Naive thymus-derived CD4-positive, alpha-beta T cell (primary cell): ENCODE data around the gene DLL4. TPM values are rescaled to one million over a fixed set of nuclear protein-coding genes. Genes with fewer than 3 reads are reported as not detected.

Source experiments
- ATAC-seq: fragments of 150-1000 bp; cut with Tn5 transposase; 2 replicates; pipeline ENCODE4 v1.10.0; 2021; ENCODE audit warnings: mild to moderate bottlenecking, moderate library complexity
- CTCF ChIA-PET: fragments of 350-600 bp; sonication (Branson Sonifier 250); formaldehyde crosslinking; loops from one replicate; lab custom pipeline; 2021; ENCODE audit warnings: antibody characterized with exemption; lab: Charles Lee
- POLR2A ChIA-PET: fragments of 350-600 bp; sonication (Branson Sonifier 250); formaldehyde crosslinking; loops from one replicate; lab custom pipeline; 2021; ENCODE audit warnings: antibody characterized with exemption, inconsistent platforms; lab: Charles Lee
- DNase-seq, 9 donors: peaks; one replicate each; pipeline versions ENCODE4 v3.0.0 to v3.0.0-alpha.2; 2020 to 2022; ENCODE audit warnings: mixed read lengths in 1 of 9
- H3K27ac ChIP-seq: one replicate; pipeline ENCODE4 v1.7.0; 2013; ENCODE audit warnings: mild to moderate bottlenecking, low read depth, low read length, moderate library complexity
- H3K27me3 ChIP-seq, 2 donors: one replicate each; pipeline ENCODE4 v1.7.0; 2013; ENCODE audit warnings: low read length in 2 of 2, mild to moderate bottlenecking in 2 of 2, moderate library complexity in 2 of 2; ENCODE audit not compliant: control insufficient read depth in 2 of 2, insufficient read depth in 2 of 2
- H3K36me3 ChIP-seq, 3 experiments: 1 replicate in 2 of 3; 2 replicates in 1 of 3; pipeline ENCODE4 v1.7.0; 2013; ENCODE audit warnings: low read length in 3 of 3, mild to moderate bottlenecking in 3 of 3, moderate library complexity in 1 of 3; ENCODE audit not compliant: insufficient read depth in 3 of 3, control insufficient read depth in 2 of 3
- H3K4me1 ChIP-seq, 2 donors: one replicate each; pipeline ENCODE4 v1.7.0; 2013; ENCODE audit warnings: low read length in 2 of 2, mild to moderate bottlenecking in 2 of 2, moderate library complexity in 1 of 2; ENCODE audit not compliant: control insufficient read depth in 2 of 2, insufficient read depth in 2 of 2
- H3K4me3 ChIP-seq: 2 replicates; pipeline ENCODE4 v1.7.0; 2013; ENCODE audit warnings: mild to moderate bottlenecking, low read length
- H3K9me3 ChIP-seq, 3 experiments: 1 replicate in 2 of 3; 2 replicates in 1 of 3; pipeline ENCODE4 v1.7.0; 2013; ENCODE audit warnings: low read length in 3 of 3; ENCODE audit not compliant: control insufficient read depth in 2 of 3
- H3K27ac Mint-ChIP-seq, 9 donors: one replicate each; pipeline ENCODE4 v1.8.0; 2020 to 2022; ENCODE audit warnings: mixed read lengths in 9 of 9, mild to moderate bottlenecking in 8 of 9, moderate library complexity in 5 of 9, inconsistent platforms in 2 of 9
- H3K27me3 Mint-ChIP-seq, 5 donors: one replicate each; pipeline ENCODE4 v1.8.0; 2021 to 2022; ENCODE audit warnings: mixed read lengths in 5 of 5, mild to moderate bottlenecking in 1 of 5
- H3K36me3 Mint-ChIP-seq, 5 donors: one replicate each; pipeline ENCODE4 v1.8.0; 2020 to 2022; ENCODE audit warnings: mixed read lengths in 5 of 5, mild to moderate bottlenecking in 3 of 5, inconsistent platforms in 1 of 5
- H3K4me1 Mint-ChIP-seq, 7 donors: one replicate each; pipeline ENCODE4 v1.8.0; 2020 to 2022; ENCODE audit warnings: mixed read lengths in 7 of 7, mild to moderate bottlenecking in 3 of 7, inconsistent platforms in 1 of 7
- H3K4me3 Mint-ChIP-seq, 10 donors: one replicate each; pipeline ENCODE4 v1.8.0; 2020 to 2022; ENCODE audit warnings: mild to moderate bottlenecking in 10 of 10, mixed read lengths in 10 of 10, moderate library complexity in 6 of 10, inconsistent platforms in 2 of 10
- H3K9me3 Mint-ChIP-seq, 11 donors: one replicate each; pipeline ENCODE4 v1.8.0; 2020 to 2022; ENCODE audit warnings: mixed read lengths in 11 of 11, mild to moderate bottlenecking in 4 of 11, inconsistent platforms in 1 of 11, moderate library complexity in 1 of 11
- intact Hi-C, 2 donors: fragments of 100-400 bp; cut with micrococcal nuclease; formaldehyde crosslinking; loops; one replicate each; pipeline ENCODE4 v1.15.1; 2023
- polyA plus RNA-seq, 2 donors: library from polyadenylated mRNA; unstranded; fragments of 300-500 nt; fragmentation: Illumina TruSeq; gene quantifications; one replicate each; pipeline ENCODE4 v1.2.3, GENCODE V29; 2021
- total RNA-seq, 6 experiments: library from RNA in 5 of 6; stranded (reverse) in 5 of 6; gene quantifications; 1 replicate in 5 of 6; 2 replicates in 1 of 6; pipeline ENCODE4 v1.2.3 and lab custom pipeline; 2021 to 2026

The DLL4 gene
- total and polyA plus RNA-seq, 7 experiments from 2014 or later, result not detected

DNA sequence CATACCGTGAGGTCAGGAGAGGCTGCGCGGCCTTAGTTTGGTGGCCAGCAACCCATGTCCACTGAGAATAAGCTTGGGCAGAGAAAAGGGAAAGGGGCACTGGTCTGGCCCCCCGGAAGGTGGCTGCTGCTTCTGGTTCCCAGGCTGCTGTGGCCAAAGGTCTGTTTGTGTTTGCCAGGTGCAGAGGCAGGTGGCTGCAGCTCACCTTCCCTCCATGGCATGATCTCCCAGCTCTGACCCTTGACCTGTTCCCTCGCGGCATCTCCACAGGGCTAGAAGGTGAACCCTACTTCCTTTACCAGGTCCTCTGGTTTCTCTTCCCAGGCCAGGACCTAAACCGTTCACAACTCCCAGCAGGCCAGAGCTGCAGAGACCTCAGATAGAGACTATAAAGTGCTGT, 21.0 kb upstream of the DLL4 start:
- ChIA-PET POLR2A (interaction anchor here (1.2 to 4.9 kb wide), 2 partner anchors 33 to 208 kb away, joined by 5 to 26 read pairs; partner anchors contain the start of gene INO80), CTCF (interaction anchor here (1.1 to 4.6 kb wide), 6 partner anchors 13 to 278 kb away, joined by 3 to 31 read pairs (median 9); partner anchors contain the start of genes DLL4 and VPS18)
- Mint-ChIP-seq H3K27ac (peak overlapping the region; percentile 42 to 93 (median 90)), H3K4me3 (peak overlapping the region; percentile 17 to 87 (median 72)), H3K27me3 (no peaks in the 10 kb centered on the region), H3K4me1 (peaks cover 24 to 39% (median 29%) of the 10 kb centered on the region in 7 donors), H3K36me3 (peaks cover 0 to 10% (median 5%) of the 10 kb centered on the region in 5 donors), H3K9me3 (no peaks in the 10 kb centered on the region)
- ATAC-seq (no peak), DNase-seq (no peak)
- Histone ChIP-seq H3K4me1 (peaks cover 6 to 16% of the 10 kb centered on the region in 2 donors), H3K9me3 (no peaks in the 10 kb centered on the region), H3K36me3 (peaks cover 0 to 8% (median 8%) of the 10 kb centered on the region in 3 experiments), H3K27me3 (no peaks in the 10 kb centered on the region), H3K27ac (peak overlapping the region; percentile 55), H3K4me3 (no peak overlapping the region)
- intact Hi-C loops, result loop anchor here (10.0 kb wide), 2 partner anchors 207 to 867 kb away; partner anchors contain the start of genes INO80 (in 1 of the 2) and MAPKBP1 (in 1 of the 2)

DNA sequence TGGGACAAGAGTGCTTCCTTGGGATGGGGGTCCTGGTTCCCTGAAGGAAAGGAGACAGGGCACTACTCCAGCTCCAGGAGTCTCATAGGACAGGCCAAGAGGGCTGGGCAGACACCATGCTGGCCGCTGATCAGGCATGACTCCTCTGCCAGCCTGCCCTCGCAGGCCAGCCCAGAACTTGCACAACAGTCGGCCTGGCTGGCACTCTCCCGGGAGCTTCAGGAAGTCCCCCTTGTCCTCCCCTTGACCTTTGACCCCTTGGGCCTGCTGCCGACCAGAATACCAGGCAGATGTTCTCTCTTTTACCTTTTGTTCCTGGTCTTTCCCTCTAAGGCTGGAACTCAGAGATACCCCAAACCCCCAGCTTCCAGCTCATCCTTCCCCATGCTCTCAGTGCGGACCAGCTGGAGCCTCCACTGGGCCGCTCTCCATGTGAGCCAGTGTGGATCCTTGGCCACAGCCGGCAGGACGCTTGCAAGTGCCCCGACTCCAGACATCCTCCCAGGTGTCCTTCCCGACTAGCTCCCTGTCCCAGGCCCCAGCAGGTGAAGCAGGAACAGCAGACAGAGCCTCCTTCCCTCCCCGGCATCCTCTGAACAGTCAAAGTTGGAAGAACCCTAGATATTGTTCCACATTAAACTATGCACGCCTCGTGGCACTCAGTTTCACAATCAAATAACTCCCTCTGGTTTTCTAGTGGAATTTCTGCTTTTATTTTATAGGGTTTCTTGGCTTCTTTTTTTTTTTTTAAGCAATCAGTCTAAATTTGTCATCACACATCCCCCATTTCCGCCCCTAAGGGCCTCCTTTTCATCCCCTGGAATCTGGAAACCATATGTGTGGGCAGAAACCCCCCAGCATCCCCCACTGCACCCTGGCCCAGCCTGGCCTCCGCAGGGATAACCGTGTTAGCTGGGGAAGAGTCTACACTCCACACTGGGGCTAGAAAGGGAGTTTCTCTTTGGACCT, 19.2 kb upstream of the DLL4 start:
- Histone ChIP-seq H3K9me3 (no peaks in the 10 kb centered on the region), H3K36me3 (no peaks in the 10 kb centered on the region), H3K4me1 (peaks cover 6 to 16% of the 10 kb centered on the region in 2 donors), H3K4me3 (no peak overlapping the region), H3K27ac (no peak overlapping the region), H3K27me3 (no peaks in the 10 kb centered on the region)
- Mint-ChIP-seq H3K9me3 (peaks cover 0 to 2% (median 0%) of the 10 kb centered on the region in 11 donors), H3K27ac (peak overlapping the region in 8 of 9 donors; percentile 46 to 90 (median 78)), H3K36me3 (no peaks in the 10 kb centered on the region), H3K4me3 (no peak overlapping the region), H3K27me3 (no peaks in the 10 kb centered on the region), H3K4me1 (peaks cover 14 to 22% (median 15%) of the 10 kb centered on the region in 7 donors)
- DNase-seq, result no peak
- CTCF ChIA-PET, result interaction anchor here (0.5 to 1.4 kb wide), 2 partner anchors 189 to 274 kb away, joined by 3 to 6 read pairs; no protein-coding TSS in a partner anchor
- POLR2A ChIA-PET, result interaction anchor here (0.8 to 1.1 kb wide), 2 partner anchors 10 to 94 kb away, joined by 3 read pairs; no protein-coding TSS in a partner anchor
- no peak for ATAC-seq
- intact Hi-C loops, result loop anchor here (10.0 kb wide), 2 partner anchors 205 to 865 kb away; partner anchors contain the start of genes INO80 (in 1 of the 2) and MAPKBP1 (in 1 of the 2)

- H3K9me3 ChIP-seq, result no peaks in the 10 kb centered on the region
- ChIA-PET POLR2A (no interaction called here), CTCF (no interaction called here)
- no peak for ATAC-seq
- no peak for DNase-seq
- H3K27me3 ChIP-seq, result no peaks in the 10 kb centered on the region
- H3K36me3 Mint-ChIP-seq, result no peaks in the 10 kb centered on the region
- H3K27me3 Mint-ChIP-seq, result no peaks in the 10 kb centered on the region
- no peak overlapping the region for H3K4me3 ChIP-seq
- peak overlapping the region in 2 of 9 donors; percentile 9 to 74 for H3K27ac Mint-ChIP-seq
- H3K4me3 Mint-ChIP-seq, result no peak overlapping the region
- H3K4me1 ChIP-seq, result peaks cover 6 to 16% of the 10 kb centered on the region in 2 donors
- no peak overlapping the region for H3K27ac ChIP-seq
- no peaks in the 10 kb centered on the region for H3K36me3 ChIP-seq
- intact Hi-C loops, result no loop called here
- peaks cover 0 to 2% (median 0%) of the 10 kb centered on the region in 11 donors for H3K9me3 Mint-ChIP-seq
- peaks cover 14 to 22% (median 15%) of the 10 kb centered on the region in 7 donors for H3K4me1 Mint-ChIP-seq
Measured at GRCh38 chr15:40911141-40911540, 18.0 kb upstream of the DLL4 start.

- Mint-ChIP-seq H3K36me3 (no peaks in the 10 kb centered on the region), H3K4me1 (peaks cover 14 to 22% (median 15%) of the 10 kb centered on the region in 7 donors), H3K9me3 (peaks cover 0 to 2% (median 0%) of the 10 kb centered on the region in 11 donors), H3K27ac (peak overlapping the region in 2 of 9 donors; percentile 28 to 74), H3K27me3 (no peaks in the 10 kb centered on the region), H3K4me3 (no peak overlapping the region)
- Histone ChIP-seq H3K4me1 (peaks cover 6 to 12% of the 10 kb centered on the region in 2 donors), H3K4me3 (no peak overlapping the region), H3K9me3 (no peaks in the 10 kb centered on the region), H3K27ac (no peak overlapping the region), H3K36me3 (no peaks in the 10 kb centered on the region), H3K27me3 (no peaks in the 10 kb centered on the region)
- DNase-seq (no peak), ATAC-seq (no peak)
- CTCF ChIA-PET, result interaction anchor here (0.5 kb wide), 1 partner anchor 160 kb away, joined by 3 read pairs; no protein-coding TSS in a partner anchor
- intact Hi-C loops, result no loop called here
- POLR2A ChIA-PET, result no interaction called here
Measured at GRCh38 chr15:40911693-40912092, 17.4 kb upstream of the DLL4 start.

DNA sequence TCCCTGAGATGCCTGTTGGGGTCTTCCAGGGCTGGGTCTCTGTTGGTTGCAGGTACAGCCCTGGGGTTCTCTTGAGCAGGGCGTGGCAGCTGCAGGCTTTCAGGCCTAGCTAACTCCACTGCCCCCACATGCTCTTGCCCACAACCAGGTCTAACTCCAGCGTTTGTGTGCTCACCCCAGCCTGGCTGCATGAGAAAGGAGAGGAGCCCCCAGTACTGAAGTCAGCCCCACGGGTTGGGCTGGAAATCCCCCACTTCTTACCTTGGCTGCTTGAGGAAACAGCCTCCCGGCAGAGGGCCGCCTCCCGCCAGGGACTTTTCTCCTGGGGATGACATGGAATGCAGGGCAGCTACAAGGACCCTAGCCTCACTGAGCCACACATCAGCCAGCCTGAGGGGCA, 16.7 kb upstream of the DLL4 start:
- no peak overlapping the region for H3K27ac ChIP-seq
- ATAC-seq (no peak), DNase-seq (no peak)
- H3K4me3 ChIP-seq, result no peak overlapping the region
- no peaks in the 10 kb centered on the region for H3K27me3 ChIP-seq
- Mint-ChIP-seq H3K4me1 (peaks cover 10 to 14% (median 11%) of the 10 kb centered on the region in 7 donors), H3K36me3 (no peaks in the 10 kb centered on the region), H3K27ac (no peak overlapping the region), H3K27me3 (no peaks in the 10 kb centered on the region), H3K9me3 (peaks cover 0 to 2% (median 0%) of the 10 kb centered on the region in 11 donors), H3K4me3 (no peak overlapping the region)
- H3K36me3 ChIP-seq, result no peaks in the 10 kb centered on the region
- no peaks in the 10 kb centered on the region for H3K9me3 ChIP-seq
- intact Hi-C loops, result no loop called here
- H3K4me1 ChIP-seq, result peaks cover 1 to 4% of the 10 kb centered on the region in 2 donors
- CTCF ChIA-PET, result interaction anchor here (0.5 kb wide), 1 partner anchor 159 kb away, joined by 3 read pairs; no protein-coding TSS in a partner anchor
- POLR2A ChIA-PET, result no interaction called here

- H3K4me1 Mint-ChIP-seq, result peaks cover 0 to 7% (median 4%) of the 10 kb centered on the region in 7 donors
- H3K9me3 Mint-ChIP-seq, result peaks cover 0 to 2% (median 0%) of the 10 kb centered on the region in 11 donors
- intact Hi-C loops, result no loop called here
- Histone ChIP-seq H3K4me3 (no peak overlapping the region), H3K4me1 (no peaks in the 10 kb centered on the region), H3K36me3 (no peaks in the 10 kb centered on the region), H3K9me3 (no peaks in the 10 kb centered on the region), H3K27ac (no peak overlapping the region), H3K27me3 (no peaks in the 10 kb centered on the region)
- ATAC-seq, result no peak
- POLR2A ChIA-PET, result no interaction called here
- H3K27me3 Mint-ChIP-seq, result no peaks in the 10 kb centered on the region
- H3K27ac Mint-ChIP-seq, result no peak overlapping the region
- DNase-seq, result no peak
- H3K4me3 Mint-ChIP-seq, result no peak overlapping the region
- no peaks in the 10 kb centered on the region for H3K36me3 Mint-ChIP-seq
- CTCF ChIA-PET, result no interaction called here
Measured at GRCh38 chr15:40914013-40914412, 15.1 kb upstream of the DLL4 start.
